GM19035 (cell line): ENCODE data around the gene TSC22D1.
"Not testable (repeated sequence)": the region's sequence is repeated elsewhere in the genome, so short reads cannot be mapped to it uniquely, and the experiment has no call there.

Experiments
- ATAC-seq: cut with Tn5 transposase; IDR thresholded peaks from one replicate; pipeline ENCODE4 v1.9.1; 2021; ENCODE audit not compliant: unreplicated experiment

TSC22D1 gene

DNA sequence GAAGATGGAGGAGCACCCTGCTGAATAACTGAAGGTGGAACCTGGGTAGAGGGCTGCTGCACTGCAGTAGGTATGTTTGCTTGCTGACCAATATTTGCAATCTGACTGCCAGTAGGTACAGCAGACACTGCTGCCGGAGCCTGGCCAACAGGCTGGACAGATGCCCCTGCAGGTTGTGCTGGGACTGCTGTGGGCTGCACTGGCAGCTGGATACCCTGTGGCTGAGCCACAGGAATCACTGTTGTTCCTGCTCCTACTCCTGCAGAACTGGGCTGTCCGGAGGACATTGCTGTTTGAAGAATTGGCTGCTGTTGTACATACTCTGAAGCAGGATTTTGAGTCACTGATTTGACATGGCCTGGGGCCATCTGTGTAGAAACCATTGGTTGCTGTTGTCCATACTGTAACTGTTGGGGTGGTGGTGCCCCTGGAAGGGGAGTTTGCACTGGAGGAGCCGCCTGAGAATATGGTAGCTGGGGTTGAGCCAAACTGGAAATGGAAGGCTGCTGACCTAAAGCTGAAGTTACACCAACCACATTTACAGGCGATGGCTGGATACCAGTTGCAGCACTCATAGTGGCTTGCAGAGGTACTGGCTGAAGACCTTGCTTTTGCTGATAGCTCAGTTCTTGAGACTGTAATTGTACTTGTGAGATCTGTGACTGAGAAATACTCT, 2.2 kb downstream of the TSC22D1 start:
- no peak for ATAC-seq

DNA sequence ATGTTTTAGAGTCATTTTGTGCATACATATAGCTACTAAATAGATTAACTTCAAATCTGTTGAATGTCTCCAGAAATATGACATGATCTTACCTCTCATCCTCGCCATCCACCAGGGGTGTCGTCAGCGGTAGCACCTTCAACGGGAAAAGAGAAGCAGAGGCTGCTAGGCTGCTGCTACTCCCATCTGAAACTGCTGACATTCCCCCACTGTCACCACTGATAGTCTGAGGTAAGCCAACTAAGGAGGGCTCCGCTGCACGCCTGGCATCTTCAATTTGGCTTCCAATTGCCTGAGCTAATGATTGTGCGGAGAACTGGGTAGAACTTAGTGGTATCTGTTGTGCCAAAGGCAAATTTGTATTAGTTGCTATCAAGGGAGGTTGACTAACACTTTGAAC, 3.1 kb downstream of the TSC22D1 start:
- ATAC-seq = no peak

DNA sequence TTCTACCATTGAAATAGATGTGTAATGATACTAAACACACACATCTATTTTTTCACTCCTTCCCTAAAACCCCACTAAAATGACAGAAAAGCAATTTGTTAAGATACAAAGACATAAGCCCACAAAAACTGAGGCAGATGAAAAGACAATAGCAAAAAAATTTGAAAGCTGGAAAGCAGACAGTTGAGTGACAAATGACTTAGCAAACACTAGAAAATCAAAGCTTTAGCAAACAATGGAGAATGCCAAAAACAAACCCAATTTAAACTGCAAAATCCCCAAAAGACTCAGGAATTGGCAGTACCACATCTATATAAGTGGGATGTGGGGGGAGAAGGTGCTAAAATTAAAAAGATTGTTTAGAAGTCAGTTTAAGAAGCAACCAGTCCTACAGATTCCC, 9.5 kb downstream of the TSC22D1 start:
- ATAC-seq = no peak

DNA sequence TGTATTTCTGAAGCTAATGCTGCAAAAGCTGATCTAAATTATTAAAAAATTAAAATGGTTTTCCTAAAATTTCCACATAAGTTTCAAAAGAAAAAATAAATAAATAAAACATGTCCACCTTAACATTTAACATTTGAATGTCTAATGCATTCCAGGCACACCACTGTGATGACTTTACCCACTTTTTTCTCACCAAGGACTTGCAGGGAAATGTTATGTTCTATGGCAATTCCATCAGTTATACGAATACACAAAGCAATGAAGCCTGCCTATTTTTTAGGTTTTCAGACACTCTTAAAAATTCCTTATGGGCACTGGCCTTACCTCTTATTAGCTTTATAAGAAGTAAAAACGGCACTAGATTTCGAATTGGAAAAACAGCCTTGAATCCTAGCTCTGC, 10.2 kb downstream of the TSC22D1 start:
- no peak for ATAC-seq

DNA sequence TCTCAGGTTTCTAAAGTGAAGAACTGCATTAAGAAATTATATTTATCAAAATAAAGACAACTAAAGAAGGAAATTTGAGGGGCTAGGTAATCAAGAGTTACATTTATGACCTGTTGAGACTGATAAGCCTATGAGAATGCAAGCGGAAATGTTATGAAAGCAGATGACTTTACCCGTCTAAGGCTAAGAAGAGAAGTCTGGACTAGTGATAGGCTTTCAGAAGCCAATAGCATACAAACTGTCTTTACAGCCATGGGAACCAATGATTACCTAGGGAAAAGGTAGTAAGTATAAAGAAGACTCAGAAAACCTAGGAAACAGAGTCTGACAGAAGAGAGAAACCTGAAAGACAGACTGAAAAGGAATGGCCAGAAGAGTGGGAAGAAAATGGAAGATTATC, 11.2 kb downstream of the TSC22D1 start:
- ATAC-seq = no peak

DNA sequence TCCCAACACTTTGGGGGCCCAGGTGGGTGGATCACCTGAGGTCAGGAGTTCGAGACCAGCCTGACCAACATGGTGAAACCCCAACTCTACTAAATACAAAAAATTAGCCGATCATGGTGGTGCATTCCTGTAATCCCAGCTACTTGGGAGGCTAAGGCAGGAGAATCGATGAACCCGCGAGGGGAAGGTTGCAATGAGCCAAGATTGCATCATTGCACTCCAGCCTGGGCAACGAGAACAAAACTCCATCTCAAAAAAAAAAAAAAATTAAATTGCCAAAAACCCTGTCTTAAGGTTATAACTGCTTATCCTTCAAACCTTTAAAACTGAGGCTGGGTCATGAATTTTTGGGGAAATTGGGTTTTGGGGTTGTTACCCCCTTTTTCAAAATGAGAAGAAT, 13.3 kb downstream of the TSC22D1 start:
- ATAC-seq = not testable (repeated sequence)

DNA sequence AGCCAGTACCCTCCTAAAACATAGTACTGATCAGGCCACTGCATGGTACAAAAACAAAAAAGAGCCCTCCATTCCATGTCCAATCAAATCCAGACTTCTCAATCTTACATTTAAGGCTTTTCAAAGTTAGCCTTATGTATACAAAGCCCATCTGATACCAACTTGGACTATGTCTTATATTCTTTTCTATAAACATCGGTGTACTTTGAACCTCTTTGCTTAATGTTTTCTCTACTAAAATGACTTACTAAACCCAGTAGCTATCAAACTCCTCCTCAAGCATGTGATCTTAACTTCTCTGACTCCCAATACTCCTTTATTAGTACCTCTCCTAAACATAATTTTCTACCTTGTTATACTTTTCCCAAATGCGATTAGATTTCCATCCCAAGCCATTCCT, 14.8 kb downstream of the TSC22D1 start:
- ATAC-seq = no peak

DNA sequence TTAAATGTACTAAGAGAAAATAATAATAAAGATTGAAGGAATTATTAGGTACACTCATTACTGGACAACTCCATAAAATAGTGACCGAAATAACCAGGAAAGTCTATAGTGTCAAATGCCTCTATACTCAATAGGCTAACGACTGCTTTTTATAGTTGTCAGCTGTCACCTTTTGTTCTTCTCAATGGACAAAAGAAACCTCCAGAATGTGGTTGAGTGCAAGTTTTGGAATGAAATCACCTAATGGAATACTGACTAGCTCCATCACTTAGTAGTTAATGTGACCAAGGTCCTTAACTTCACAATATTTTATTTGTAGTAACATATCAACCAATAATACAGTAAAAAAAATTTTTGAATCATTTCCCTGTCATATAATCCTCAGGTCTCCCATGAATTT, 18.1 kb downstream of the TSC22D1 start:
- ATAC-seq = no peak

DNA sequence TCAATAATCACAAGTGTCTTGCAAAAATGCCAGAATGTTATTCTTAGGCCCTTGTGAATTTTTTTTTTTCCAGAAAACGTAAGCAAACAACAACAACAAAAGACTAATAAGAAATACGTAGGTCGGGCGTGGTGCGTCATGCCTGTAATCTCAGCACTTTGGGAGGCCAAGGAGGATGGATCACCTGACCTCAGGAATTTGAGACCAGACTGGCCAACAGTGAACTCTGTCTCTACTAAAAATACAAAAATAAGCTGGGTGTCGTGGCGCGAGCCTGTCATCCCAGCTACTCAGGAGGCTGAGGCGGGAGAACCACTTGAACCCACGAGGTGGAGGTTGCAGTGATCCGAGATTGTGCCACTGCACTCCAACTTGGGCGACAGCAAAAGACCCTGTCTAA, 20.9 kb downstream of the TSC22D1 start:
- no peak for ATAC-seq

DNA sequence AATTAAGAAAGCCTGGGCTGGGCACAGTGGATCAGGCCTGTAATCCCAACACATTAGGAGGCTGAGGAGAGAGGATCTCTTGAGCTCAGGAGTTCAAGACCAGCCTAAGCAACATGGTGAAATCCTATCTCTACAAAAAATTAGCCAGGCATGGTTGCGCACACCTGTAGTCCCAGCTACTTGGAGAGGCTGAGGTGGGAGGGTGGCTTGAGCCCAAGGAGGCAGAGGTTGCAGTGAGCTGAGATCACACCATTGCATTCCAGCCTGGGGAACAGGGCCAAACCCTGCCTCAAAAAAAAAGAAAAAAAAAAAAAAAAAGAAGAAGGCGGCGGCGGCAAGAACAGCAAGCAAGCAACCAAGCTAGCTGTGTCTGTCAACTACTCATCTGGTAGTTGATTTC, 26.7 kb downstream of the TSC22D1 start:
- no peak for ATAC-seq

DNA sequence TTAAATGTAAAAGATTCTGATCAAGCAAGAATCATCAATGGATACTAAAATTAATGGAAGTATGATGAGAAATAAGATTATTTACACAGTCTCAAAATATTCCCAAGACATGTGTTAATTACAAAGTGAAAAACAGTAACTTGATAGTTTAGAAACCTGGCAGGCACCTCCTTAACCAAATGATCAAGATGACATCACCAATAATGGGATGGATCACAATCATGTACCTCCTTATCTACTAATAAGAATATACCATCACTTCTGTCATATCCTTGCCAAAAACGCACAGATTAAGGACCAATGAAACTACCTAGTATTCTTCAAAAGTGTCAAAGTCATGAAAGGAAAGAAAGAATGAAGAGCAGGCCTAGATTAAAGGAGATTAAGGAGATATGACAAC, 30.0 kb downstream of the TSC22D1 start:
- no peak for ATAC-seq

DNA sequence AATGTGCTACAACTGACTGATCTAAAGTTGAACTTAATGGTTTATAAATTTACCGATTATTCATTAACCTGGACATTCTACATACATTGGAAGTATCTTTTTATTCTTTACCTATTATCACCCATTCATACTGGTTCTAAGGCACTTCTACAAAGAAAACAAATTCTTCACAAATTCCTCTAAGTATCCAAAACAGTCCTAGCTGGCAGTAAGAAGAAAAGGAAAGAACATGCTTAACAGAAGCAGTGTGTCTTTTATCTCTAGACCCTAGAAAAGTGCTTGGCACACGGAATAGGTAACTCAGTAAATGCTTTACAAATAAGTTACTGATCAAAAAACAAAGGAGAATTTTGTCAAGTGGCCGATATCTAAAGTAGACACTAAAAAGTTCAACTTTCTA, 32.8 kb downstream of the TSC22D1 start:
- ATAC-seq = no peak

DNA sequence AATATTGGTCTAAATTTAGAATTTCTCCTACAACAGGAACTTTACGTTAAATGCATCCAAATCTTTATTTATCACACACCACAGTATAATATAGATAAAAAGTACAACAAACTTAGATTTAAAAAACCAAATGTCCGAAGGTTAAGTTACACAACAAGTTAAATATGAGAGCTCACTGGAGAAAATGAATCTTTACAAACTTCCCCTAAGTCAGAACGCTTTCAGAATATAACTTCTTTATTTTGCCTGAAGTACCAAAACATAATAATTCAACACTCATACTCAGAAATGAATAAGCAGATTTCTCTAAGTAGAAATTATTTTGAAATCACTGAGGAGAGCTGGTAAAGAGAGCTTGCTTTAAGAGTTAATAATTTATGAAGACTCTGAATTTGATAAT, 33.8 kb downstream of the TSC22D1 start:
- no peak for ATAC-seq

DNA sequence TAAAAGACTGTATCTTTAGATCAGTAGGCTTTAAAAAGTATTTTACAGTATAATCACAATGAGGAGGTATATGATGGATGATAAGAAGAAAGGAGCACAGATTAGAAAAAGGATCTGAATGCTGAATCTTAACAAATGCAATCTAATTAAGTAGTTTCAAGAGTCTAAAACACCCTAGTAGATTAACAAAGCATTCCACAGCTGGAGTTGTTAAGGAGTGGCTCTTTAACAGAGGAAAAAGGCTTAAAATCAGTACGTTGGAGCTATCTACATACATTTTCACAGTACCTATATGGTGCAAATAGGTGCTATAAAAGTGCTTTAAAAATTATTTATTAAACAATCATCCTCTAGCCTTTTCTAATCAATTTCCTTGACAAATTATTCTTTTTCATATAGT, 34.5 kb downstream of the TSC22D1 start:
- ATAC-seq = no peak

DNA sequence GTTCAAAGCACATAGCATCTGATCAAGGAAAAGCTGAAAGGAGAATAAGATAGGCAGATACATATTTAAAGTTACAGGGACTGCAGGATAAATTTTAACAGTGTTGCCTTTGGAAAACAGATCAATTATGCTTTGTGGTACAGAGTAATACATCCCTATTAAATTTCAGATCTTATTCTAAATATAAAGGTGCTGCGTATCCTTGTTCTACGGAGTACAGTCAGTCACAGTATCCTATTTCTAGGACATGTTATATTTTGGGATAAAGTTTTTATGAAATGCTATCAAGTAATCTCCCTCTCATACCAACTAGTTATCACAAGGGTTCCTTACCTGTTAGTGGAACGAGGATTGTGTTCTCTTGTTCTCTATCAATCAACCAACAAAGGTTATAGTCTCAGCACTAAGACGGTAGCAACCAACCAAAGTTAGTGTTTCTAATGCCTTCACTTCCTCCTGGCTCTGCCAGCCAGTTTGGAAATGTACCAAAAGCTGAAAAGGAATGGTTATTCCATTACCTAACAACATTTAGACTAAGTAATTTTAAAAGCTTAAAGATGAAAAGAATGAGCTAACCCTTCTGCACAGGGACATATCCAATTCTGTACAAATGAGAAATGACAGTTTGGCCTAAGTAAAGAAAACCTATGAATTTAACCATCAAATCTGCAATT, 35.2 kb downstream of the TSC22D1 start:
- no peak for ATAC-seq

DNA sequence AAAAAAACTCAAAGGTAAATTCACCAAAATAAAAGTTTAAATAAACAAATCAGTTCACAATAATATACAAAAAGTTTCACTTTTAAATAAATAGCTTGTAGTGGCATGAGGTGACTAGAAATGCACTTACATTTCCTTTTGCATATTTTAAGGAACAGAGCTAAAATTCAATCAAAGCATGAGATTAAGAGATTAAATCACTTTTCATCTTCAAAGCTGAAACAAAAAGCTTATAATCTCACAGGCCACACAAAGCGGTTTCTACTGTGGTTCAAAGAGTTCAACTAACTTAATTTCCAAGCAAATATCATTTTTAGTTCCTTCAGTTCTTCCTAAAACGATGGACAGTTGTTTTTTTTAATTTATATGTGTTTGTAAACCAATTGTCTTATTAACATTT, 38.9 kb downstream of the TSC22D1 start:
- ATAC-seq = no peak

DNA sequence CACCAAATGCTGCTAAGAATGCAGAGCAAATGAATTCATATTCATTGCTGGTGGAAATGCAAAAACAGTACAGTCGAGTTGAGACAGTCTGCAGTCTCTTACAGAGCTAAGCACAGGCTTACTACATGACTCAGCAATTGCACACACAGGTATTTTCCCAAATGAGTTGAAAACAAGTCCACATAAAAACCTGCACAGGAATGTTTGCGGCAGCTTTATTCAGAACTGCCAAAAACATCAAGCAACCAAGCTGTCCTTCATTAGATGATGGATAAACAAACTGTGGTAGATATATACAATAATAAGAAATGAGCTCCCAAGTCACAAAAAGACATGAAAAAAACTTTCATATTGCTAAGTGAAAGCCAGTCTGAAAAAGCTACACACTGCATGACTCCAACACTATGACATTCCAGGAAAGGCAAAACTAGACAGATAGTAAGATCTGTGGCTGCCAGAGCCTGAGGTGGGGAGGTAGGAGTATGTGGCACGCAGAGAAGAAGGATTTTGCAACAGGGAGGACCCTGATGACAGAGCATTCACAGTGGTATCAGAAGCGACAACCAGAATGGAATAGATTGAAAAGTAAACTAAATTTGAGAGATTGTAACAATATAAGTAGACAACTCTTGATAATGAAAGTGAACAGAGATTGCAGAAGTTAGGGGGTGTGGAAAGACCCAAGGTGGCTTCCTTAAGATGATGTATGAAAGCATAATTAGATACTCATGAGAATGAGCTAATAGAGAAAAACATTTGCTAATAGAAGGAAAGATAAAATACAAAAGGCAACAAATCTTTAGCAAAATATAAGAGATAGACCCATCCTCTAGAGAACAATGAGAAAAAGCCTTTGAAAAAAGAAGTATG, 52.7 kb downstream of the TSC22D1 start:
- peak; percentile 58 for ATAC-seq

DNA sequence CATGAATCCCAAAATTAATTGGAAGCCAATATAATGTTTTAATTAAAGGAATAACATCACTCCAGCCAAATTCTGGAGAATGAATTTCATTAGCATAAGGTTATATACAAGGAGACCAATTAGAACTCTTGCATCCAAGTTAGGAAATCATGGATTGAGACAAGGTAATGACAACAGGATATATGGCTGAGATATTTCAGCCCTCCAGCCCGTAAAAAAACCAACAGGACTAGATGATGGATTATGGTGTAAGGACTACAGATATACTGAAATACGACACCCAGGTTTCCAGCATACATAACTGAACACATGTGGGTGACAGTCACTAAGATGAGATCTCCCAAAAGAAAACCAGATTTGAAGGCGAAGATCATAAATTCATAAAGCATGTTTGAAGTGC, 56.5 kb downstream of the TSC22D1 start:
- ATAC-seq = no peak

DNA sequence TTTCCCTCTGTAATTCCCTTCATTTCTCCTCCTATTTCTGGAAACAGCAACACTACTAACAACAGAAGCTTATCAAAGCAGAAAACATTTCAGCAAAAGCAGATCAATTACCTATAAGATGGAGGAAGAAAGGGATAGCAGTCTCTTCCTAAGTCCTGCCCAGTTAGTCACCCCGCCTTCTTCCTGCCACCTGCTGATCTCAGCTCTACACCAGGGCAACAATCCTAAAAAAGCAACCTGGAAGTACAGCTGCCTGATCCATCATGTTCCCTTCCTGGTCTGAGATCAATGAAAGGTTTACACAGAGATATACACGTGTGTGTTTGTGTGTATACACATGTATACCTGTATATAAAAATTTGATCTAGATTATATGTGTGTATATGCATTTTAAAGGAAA, 59.4 kb downstream of the TSC22D1 start:
- no peak for ATAC-seq

DNA sequence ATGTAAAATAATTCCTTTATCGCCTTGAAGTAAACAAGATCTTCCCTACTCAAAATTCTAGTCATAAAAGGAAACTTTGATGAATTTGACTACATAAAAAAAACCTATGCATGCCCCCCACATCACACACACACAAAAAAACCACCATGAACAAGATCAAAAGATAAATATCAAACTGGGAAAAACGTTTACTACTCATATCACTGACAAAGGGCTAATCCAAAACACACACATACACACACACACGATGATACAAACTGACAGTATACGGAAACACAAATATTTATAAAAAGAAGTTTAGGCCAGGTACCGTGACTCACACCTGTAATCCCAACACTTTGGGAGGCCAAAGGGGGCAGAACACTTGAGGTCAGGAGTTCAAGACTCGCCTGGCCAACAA, 61.9 kb downstream of the TSC22D1 start:
- ATAC-seq = no peak

DNA sequence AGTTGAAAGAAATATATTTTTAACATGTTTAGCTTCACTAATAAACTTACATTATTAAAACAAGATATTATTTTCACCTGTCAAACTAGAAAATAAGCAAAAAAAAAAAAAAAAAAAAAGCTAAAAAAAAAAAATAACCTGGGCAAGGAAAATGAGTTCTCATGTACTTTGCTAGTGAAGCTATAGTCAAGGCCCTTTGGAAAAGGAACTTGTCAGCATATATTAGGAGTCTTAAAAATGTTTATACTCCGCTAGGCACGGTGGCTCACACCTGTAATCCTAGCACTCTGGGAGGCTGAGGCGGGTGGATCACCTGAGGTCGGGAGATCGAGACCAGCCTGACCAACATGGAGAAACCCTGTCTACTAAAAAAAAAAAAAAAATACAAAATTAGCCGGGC, 66.3 kb downstream of the TSC22D1 start:
- not testable (repeated sequence) for ATAC-seq

DNA sequence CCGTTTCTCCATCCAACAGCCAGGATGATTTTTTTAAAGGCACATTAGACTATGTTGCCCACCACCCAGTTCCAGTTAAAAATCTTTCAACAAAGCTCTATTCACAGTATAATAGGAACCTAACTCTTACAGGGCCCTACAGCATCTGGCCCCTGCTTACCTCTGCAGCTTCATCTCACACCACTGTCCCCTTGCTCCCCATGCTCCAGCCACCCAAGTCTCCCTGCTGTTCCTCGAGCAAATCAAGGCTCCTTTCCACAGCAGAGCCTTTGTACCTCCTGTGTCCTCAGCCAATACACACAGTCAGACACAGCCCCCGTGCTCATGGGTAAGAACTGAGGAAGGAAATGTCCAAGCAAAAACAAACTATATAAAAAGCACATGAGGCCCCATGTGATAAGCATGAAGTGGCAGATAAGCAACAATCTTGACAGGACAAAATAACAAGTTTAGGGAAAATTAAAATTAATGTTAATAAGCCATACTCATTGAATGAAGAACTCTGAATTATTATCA, 67.5 kb downstream of the TSC22D1 start:
- ATAC-seq = no peak
